Testis (tissue), 3 donors: ENCODE measurements around the gene TBX4. TPM values are rescaled to one million over a fixed set of nuclear protein-coding genes. Genes with fewer than 3 reads are reported as not detected.

Experiments
- DNase-seq: peaks from one replicate; pipeline ENCODE4 v3.0.0-alpha.2; 2019
- H3K27ac ChIP-seq, 2 donors: fragments of 200-600 bp; sonication (generic); one replicate each; pipeline ENCODE4 v1.5.1; 2019
- H3K27me3 ChIP-seq: fragments of 200-600 bp; sonication (generic); one replicate; pipeline ENCODE4 v1.5.1; 2019
- H3K36me3 ChIP-seq: fragments of 200-600 bp; sonication (generic); one replicate; pipeline ENCODE4 v1.5.1; 2017; ENCODE audit warnings: low read depth; ENCODE audit errors: missing control alignments
- H3K4me1 ChIP-seq: fragments of 200-600 bp; sonication (generic); one replicate; pipeline ENCODE4 v1.5.1; 2019
- H3K4me3 ChIP-seq, 2 donors: fragments of 200-600 bp; sonication (generic); one replicate each; pipeline ENCODE4 v1.5.1; 2017 to 2019
- H3K9me3 ChIP-seq: fragments of 200-600 bp; sonication (generic); one replicate; pipeline ENCODE4 v1.5.1; 2017
- CTCF ChIP-seq, 3 experiments: fragments of 450-650 bp in 2 of 3; fragments of 200-600 bp in 1 of 3; sonication (generic) in 1 of 3; IDR thresholded peaks; one replicate each; pipeline ENCODE4 v1.5.1; 2016 to 2019; ENCODE audit warnings: antibody characterized with exemption in 3 of 3, mild to moderate bottlenecking in 2 of 3, moderate library complexity in 1 of 3
- POLR2A ChIP-seq: fragments of 450-650 bp; IDR thresholded peaks from one replicate; pipeline ENCODE4 v1.6.1; 2017; ENCODE audit warnings: antibody characterized with exemption, mild to moderate bottlenecking, moderate library complexity
- WGBS, 2 donors: methylation state at CpG; one replicate each; pipeline ENCODE4 v1.1.5; 2018; 5-methylcytosine and 5-hydroxymethylcytosine counted together
- intact Hi-C: fragments of 100-400 bp; cut with DNase I; formaldehyde crosslinking; loops from one replicate; pipeline ENCODE4 v1.15.1; 2023; ENCODE audit warnings: low total_unique reads
- polyA plus RNA-seq: library from polyadenylated mRNA; stranded (reverse); fragments of 350-450 nt; fragmentation: Illumina TruSeq; extraction: RNeasy Lipid Tissue Mini Kit (QIAGEN cat#74804); gene quantifications from one replicate; pipeline ENCODE4 v1.2.3, GENCODE V29; 2014; ENCODE audit warnings: low read depth, low replicate concordance; ENCODE audit not compliant: insufficient read depth
- total RNA-seq, 2 donors: library from RNA; depleted of rRNA; stranded (reverse); fragments of >200 nt; gene quantifications; one replicate each; pipeline ENCODE4 v1.2.3, GENCODE V29; 2016

TBX4 gene
- total and polyA plus RNA-seq, 3 donors from 2014 or later = 1.5 to 3.2 (median 1.7) TPM

DNA sequence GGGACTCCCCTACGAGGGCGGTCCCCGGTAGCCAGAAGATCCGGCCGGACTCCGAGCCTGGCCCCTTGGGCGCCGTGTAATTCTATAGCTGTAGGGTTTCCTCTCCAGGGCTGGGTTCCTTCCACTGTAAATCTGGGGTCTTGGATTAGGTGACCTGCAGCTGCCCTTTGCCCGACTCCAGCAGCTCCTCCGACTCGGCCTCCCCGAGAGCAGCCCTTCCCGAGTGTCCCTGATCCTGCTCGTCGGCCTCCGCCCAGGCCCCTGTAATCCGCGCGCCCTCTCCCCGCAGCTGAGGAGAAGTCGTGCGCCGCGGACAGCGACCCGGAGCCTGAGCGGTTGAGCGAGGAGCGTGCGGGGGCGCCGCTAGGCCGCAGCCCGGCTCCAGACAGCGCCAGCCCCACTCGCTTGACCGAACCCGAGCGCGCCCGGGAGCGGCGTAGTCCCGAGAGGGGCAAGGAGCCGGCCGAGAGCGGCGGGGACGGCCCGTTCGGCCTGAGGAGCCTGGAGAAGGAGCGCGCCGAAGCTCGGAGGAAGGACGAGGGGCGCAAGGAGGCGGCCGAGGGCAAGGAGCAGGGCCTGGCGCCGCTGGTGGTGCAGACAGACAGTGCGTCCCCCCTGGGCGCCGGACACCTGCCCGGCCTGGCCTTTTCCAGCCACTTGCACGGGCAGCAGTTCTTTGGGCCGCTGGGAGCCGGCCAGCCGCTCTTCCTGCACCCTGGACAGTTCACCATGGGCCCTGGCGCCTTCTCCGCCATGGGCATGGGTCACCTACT lies 47.1 kb upstream of the TBX4 start:
- H3K27ac ChIP-seq = peak overlapping the region; percentile 94 to 95
- intact Hi-C loops = loop anchor here (10.0 kb wide), 1 partner anchor 150 kb away; no protein-coding TSS in a partner anchor
- peaks cover 13% of the 10 kb centered on the region for H3K4me1 ChIP-seq
- TF ChIP-seq POLR2A = no peak
- no peak for TF ChIP-seq CTCF (IDR thresholded peaks at IDR 0.05)
- 28% methylated on average over 70 of the region's 71 CpGs; no CpG with 5 or more reads in 1 of the 2 donors for WGBS, 2 donors
- H3K27me3 ChIP-seq = no peaks in the 10 kb centered on the region
- H3K4me3 ChIP-seq = peak overlapping the region; percentile 45 to 78
- H3K36me3 ChIP-seq = no peaks in the 10 kb centered on the region
- no peak for DNase-seq
- no peaks in the 10 kb centered on the region for H3K9me3 ChIP-seq

GRCh38 chr17:61405686-61406536 lies 46.3 kb upstream of the TBX4 start:
- Histone ChIP-seq H3K27ac (peak overlapping the region; percentile 94 to 95), H3K36me3 (no peaks in the 10 kb centered on the region), H3K4me3 (peak overlapping the region; percentile 45 to 78), H3K9me3 (no peaks in the 10 kb centered on the region), H3K4me1 (peaks cover 13% of the 10 kb centered on the region), H3K27me3 (no peaks in the 10 kb centered on the region)
- WGBS, 2 donors = 41 to 44% methylated on average over 11 to 37 of the region's 37 CpGs
- no peak for TF ChIP-seq CTCF (IDR thresholded peaks at IDR 0.05)
- no peak for TF ChIP-seq POLR2A
- no peak for DNase-seq
- intact Hi-C loops = loop anchor here (10.0 kb wide), 1 partner anchor 151 kb away; no protein-coding TSS in a partner anchor

GRCh38 chr17:61406537-61406845 lies 45.7 kb upstream of the TBX4 start:
- Histone ChIP-seq H3K27ac (peak overlapping the region; percentile 94 to 95), H3K36me3 (no peaks in the 10 kb centered on the region), H3K4me3 (no peak overlapping the region), H3K4me1 (peaks cover 17% of the 10 kb centered on the region), H3K27me3 (no peaks in the 10 kb centered on the region), H3K9me3 (no peaks in the 10 kb centered on the region)
- no peak for DNase-seq
- TF ChIP-seq CTCF (IDR thresholded peaks at IDR 0.05) = no peak
- TF ChIP-seq POLR2A = no peak
- 40 to 65% methylated on average over 1 of the region's 1 CpG for WGBS, 2 donors
- intact Hi-C loops = loop anchor here (10.0 kb wide), 1 partner anchor 152 kb away; no protein-coding TSS in a partner anchor

GRCh38 chr17:61406971-61407911 lies 45.0 kb upstream of the TBX4 start:
- no peaks in the 10 kb centered on the region for H3K9me3 ChIP-seq
- no peaks in the 10 kb centered on the region for H3K27me3 ChIP-seq
- H3K4me1 ChIP-seq = peaks cover 19% of the 10 kb centered on the region
- TF ChIP-seq POLR2A (no peak), CTCF (IDR thresholded peaks at IDR 0.05) (no peak)
- intact Hi-C loops = loop anchor here (10.0 kb wide), 1 partner anchor 152 kb away; no protein-coding TSS in a partner anchor
- H3K36me3 ChIP-seq = no peaks in the 10 kb centered on the region
- WGBS, 2 donors = 44 to 50% methylated on average over 6 to 8 of the region's 8 CpGs
- no peak for DNase-seq
- H3K4me3 ChIP-seq = no peak overlapping the region
- peak overlapping the region; percentile 68 to 95 for H3K27ac ChIP-seq
